Suprapubic skin (tissue), 4 donors: Measurements from ENCODE around the gene LMBR1. TPM values are rescaled to one million over a fixed set of nuclear protein-coding genes. Genes with fewer than 3 reads are reported as not detected.

Experiments used
- DNase-seq, 2 donors: peaks; one replicate each; pipeline ENCODE4 v3.0.0-alpha.2; 2019; ENCODE audit warnings: low spot score in 2 of 2
- H3K27ac ChIP-seq: fragments of 200-600 bp; sonication (generic); one replicate; pipeline ENCODE4 v1.5.1; 2019
- H3K27me3 ChIP-seq: fragments of 200-600 bp; sonication (generic); one replicate; pipeline ENCODE4 v1.5.1; 2019
- H3K36me3 ChIP-seq: fragments of 200-600 bp; sonication (generic); one replicate; pipeline ENCODE4 v1.5.1; 2019
- H3K4me1 ChIP-seq: fragments of 200-600 bp; sonication (generic); one replicate; pipeline ENCODE4 v1.5.1; 2019
- H3K4me3 ChIP-seq: fragments of 200-600 bp; sonication (generic); one replicate; pipeline ENCODE4 v1.5.1; 2019; ENCODE audit warnings: mild to moderate bottlenecking
- H3K9me3 ChIP-seq: fragments of 200-600 bp; sonication (generic); one replicate; pipeline ENCODE4 v1.5.1; 2019
- EP300 ChIP-seq: sonication (generic); formaldehyde crosslinking; IDR thresholded peaks from one replicate; pipeline ENCODE4 v1.6.1; 2017; ENCODE audit warnings: antibody characterized with exemption
- POLR2A ChIP-seq, 2 donors: fragments of 450-650 bp; IDR thresholded peaks; one replicate each; pipeline ENCODE4 v1.6.1; 2017; ENCODE audit warnings: antibody characterized with exemption in 2 of 2, mild to moderate bottlenecking in 2 of 2, moderate library complexity in 2 of 2
- POLR2AphosphoS5 ChIP-seq, 3 donors: sonication (generic); formaldehyde crosslinking; IDR thresholded peaks; one replicate each; pipeline ENCODE4 v1.6.1; 2017; ENCODE audit warnings: antibody characterized with exemption in 3 of 3
- WGBS: methylation state at CpG from one replicate; pipeline ENCODE4 v1.1.5; 2018; 5-methylcytosine and 5-hydroxymethylcytosine counted together
- total RNA-seq, 4 donors: library from RNA; depleted of rRNA; stranded (reverse); fragments of >200 nt; gene quantifications; one replicate each; pipeline ENCODE4 v1.1.0, GENCODE V29; 2016
- TF ChIP-seq, protein P1 (sequence below), 2 donors: fragments of 200-600 bp in 1 of 2; fragments of 450-650 bp in 1 of 2; sonication (generic) in 1 of 2; IDR thresholded peaks; one replicate each; pipeline ENCODE4 v1.5.1; 2016 to 2019; ENCODE audit warnings: antibody characterized with exemption in 2 of 2, mild to moderate bottlenecking in 1 of 2, moderate library complexity in 1 of 2

Gene LMBR1
- total RNA-seq, 4 donors from 2014 or later: 48.7 to 104 (median 59.1) TPM

DNA sequence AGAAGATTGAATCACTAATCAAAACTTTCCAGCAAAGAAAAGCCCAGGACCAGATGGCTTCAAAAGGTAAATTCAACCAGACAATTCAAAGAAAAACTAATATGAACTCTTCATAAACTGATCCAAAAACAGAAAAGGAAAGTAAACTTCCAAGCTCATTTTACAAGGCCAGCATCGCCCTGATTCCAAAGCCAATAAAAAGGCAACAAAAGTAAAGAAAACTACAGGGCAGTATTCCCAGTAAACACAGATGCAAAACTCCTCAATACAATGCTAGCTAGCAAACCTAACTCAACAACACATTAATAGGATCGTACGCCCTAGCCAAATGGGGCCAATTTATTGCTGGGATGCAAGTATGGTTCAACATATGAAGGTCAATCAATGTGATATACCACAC, 199.4 kb downstream of the LMBR1 start:
- H3K4me3 ChIP-seq: no peak overlapping the region
- H3K36me3 ChIP-seq: peaks cover 7% of the 10 kb centered on the region
- no peak overlapping the region for H3K27ac ChIP-seq
- DNase-seq: no peak
- no peaks in the 10 kb centered on the region for H3K27me3 ChIP-seq
- no peaks in the 10 kb centered on the region for H3K4me1 ChIP-seq
- H3K9me3 ChIP-seq: peaks cover 16% of the 10 kb centered on the region
- TF ChIP-seq, protein P1, sequence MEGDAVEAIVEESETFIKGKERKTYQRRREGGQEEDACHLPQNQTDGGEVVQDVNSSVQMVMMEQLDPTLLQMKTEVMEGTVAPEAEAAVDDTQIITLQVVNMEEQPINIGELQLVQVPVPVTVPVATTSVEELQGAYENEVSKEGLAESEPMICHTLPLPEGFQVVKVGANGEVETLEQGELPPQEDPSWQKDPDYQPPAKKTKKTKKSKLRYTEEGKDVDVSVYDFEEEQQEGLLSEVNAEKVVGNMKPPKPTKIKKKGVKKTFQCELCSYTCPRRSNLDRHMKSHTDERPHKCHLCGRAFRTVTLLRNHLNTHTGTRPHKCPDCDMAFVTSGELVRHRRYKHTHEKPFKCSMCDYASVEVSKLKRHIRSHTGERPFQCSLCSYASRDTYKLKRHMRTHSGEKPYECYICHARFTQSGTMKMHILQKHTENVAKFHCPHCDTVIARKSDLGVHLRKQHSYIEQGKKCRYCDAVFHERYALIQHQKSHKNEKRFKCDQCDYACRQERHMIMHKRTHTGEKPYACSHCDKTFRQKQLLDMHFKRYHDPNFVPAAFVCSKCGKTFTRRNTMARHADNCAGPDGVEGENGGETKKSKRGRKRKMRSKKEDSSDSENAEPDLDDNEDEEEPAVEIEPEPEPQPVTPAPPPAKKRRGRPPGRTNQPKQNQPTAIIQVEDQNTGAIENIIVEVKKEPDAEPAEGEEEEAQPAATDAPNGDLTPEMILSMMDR (IDR thresholded peaks at IDR 0.05): no peak
- no peak for TF ChIP-seq POLR2A (IDR thresholded peaks at IDR 0.05)
- no peak for TF ChIP-seq POLR2AphosphoS5 (IDR thresholded peaks at IDR 0.05)
- TF ChIP-seq EP300: no peak
- WGBS: 97% methylated on average over 3 of the region's 3 CpGs

DNA sequence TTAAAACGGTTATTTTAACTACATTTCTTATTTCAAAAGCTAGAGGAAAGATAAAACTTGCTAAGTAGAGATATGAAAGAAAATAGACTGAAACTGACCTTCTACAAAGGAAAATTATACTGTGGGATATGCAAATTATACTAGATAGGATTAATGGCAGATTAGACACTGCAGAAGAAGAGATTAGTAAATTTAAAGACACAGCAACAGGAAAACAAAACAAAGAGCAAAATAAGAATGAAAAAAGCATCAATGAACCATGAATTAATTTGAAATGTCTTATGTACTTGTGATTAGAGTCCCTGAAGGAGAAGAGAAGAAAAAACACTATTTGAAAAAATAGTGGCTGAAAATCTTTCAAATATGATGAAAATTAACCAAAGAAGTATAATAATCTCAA, 200.1 kb downstream of the LMBR1 start:
- H3K36me3 ChIP-seq: no peaks in the 10 kb centered on the region
- H3K27ac ChIP-seq: no peak overlapping the region
- H3K27me3 ChIP-seq: no peaks in the 10 kb centered on the region
- no peak for DNase-seq
- peaks cover 12% of the 10 kb centered on the region for H3K9me3 ChIP-seq
- H3K4me1 ChIP-seq: no peaks in the 10 kb centered on the region
- TF ChIP-seq POLR2A (IDR thresholded peaks at IDR 0.05): no peak
- H3K4me3 ChIP-seq: no peak overlapping the region
- WGBS: 88% methylated on average over 1 of the region's 1 CpG

DNA sequence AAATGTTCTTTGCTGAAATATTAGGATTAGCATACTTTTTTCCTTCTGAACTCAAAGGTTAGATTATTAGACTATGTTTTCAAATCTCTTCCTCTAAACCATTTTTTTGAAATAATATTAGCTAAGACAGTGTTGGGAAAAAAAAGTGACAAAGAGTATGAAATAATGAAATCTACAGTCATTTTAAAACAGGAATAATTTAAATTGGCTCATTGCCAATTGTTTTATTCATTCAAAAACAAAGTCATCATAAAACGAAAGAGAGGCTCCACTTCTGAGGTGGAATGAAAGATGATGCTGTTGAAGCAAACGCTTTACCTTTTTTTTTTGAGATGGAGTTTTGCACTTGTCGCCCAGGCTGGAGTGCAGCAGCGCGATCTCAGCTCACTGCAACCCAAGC, 201.2 kb downstream of the LMBR1 start:
- H3K36me3 ChIP-seq: no peaks in the 10 kb centered on the region
- peaks cover 4% of the 10 kb centered on the region for H3K9me3 ChIP-seq
- TF ChIP-seq, protein P1 (IDR thresholded peaks at IDR 0.05): no peak
- TF ChIP-seq POLR2AphosphoS5 (IDR thresholded peaks at IDR 0.05) (no peak), EP300 (no peak), POLR2A (IDR thresholded peaks at IDR 0.05) (no peak)
- 74% methylated on average over 5 of the region's 5 CpGs for WGBS
- H3K4me3 ChIP-seq: no peak overlapping the region
- H3K4me1 ChIP-seq: no peaks in the 10 kb centered on the region
- no peaks in the 10 kb centered on the region for H3K27me3 ChIP-seq
- no peak for DNase-seq
- H3K27ac ChIP-seq: no peak overlapping the region

DNA sequence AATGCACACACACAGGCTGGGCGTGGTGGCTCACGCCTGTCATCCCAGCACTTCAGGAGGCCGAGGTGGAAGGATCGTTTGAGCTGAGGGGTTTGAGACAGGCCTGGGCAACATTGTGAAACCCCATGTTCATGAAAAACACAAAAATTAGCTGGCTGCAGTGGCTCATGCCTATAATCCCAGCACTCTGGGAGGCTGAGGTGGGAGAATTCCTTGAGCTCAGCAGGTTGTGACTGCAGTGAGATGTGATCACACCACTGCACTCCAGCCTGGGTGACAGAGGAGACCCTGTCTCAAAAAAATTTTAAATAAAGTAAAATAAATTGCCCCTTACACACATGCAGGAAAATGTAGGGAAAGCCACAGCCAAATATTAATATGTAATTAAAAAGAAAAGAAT, 208.3 kb downstream of the LMBR1 start:
- TF ChIP-seq POLR2AphosphoS5 (IDR thresholded peaks at IDR 0.05) (no peak), POLR2A (IDR thresholded peaks at IDR 0.05) (no peak), EP300 (no peak)
- TF ChIP-seq, protein P1 (IDR thresholded peaks at IDR 0.05): no peak
- H3K9me3 ChIP-seq: no peaks in the 10 kb centered on the region
- peaks cover 23% of the 10 kb centered on the region for H3K36me3 ChIP-seq
- 67% methylated on average over 4 of the region's 4 CpGs for WGBS
- H3K4me1 ChIP-seq: no peaks in the 10 kb centered on the region
- H3K4me3 ChIP-seq: no peak overlapping the region
- H3K27ac ChIP-seq: no peak overlapping the region
- no peak for DNase-seq
- H3K27me3 ChIP-seq: no peaks in the 10 kb centered on the region

DNA sequence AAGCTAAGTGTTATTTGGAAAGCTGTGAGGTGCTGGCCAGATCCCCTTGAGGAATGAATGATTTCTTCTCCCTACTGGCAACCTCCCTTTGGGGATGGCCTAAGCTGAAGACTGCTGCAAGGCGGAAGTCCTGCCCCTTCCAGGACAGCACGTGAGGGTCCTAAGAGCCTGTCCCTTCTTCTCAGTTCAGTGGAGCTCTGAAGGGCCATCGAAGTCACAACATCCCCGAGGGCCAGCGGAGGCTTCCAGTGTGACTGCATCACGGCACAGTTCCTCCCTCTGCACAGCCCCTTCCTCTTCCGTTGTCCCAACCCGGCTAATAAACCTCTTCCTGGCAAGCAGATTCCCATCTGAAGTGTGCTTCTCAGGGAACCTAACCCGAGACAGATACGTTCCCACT, 208.7 kb downstream of the LMBR1 start:
- H3K4me1 ChIP-seq: no peaks in the 10 kb centered on the region
- TF ChIP-seq EP300 (no peak), POLR2AphosphoS5 (IDR thresholded peaks at IDR 0.05) (no peak), POLR2A (IDR thresholded peaks at IDR 0.05) (no peak)
- TF ChIP-seq, protein P1 (IDR thresholded peaks at IDR 0.05): no peak
- H3K4me3 ChIP-seq: no peak overlapping the region
- H3K36me3 ChIP-seq: peaks cover 26% of the 10 kb centered on the region
- no peak for DNase-seq
- H3K27me3 ChIP-seq: no peaks in the 10 kb centered on the region
- 94% methylated on average over 9 of the region's 10 CpGs for WGBS
- no peak overlapping the region for H3K27ac ChIP-seq
- no peaks in the 10 kb centered on the region for H3K9me3 ChIP-seq

DNA sequence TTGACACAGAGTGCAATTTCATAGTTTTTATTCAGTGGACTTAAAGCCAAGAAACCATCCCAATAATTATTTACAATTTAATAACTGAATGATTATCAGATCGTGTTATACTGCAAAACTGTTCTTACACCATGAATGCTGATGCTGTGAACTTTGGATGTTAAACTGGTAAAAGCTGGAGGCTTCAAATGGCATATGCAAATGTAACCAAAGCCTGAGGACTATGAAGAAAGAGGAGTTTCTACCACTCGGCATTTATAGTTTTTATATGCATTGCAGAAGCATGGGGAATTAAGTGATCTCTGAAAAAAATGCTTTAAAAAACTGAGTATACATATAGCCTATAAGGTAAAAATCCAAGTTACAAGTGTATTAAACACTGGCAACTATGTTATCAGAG, 210.1 kb downstream of the LMBR1 start:
- Histone ChIP-seq H3K9me3 (no peaks in the 10 kb centered on the region), H3K27ac (no peak overlapping the region), H3K4me1 (no peaks in the 10 kb centered on the region), H3K36me3 (peaks cover 39% of the 10 kb centered on the region), H3K27me3 (no peaks in the 10 kb centered on the region), H3K4me3 (no peak overlapping the region)
- TF ChIP-seq, protein P1 (IDR thresholded peaks at IDR 0.05): no peak
- 90% methylated on average over 2 of the region's 2 CpGs for WGBS
- DNase-seq: no peak
